NCI-H187 (cell line): ENCODE data around the gene IFITM1.
"Not testable (repeated sequence)": the region's sequence is repeated elsewhere in the genome, so short reads cannot be mapped to it uniquely, and the experiment has no call there.

Experiments
- DNase-seq, 2 experiments: peaks; one replicate each; lab custom pipeline; 2025; lab: John Stamatoyannopoulos, UW

The IFITM1 gene

DNA sequence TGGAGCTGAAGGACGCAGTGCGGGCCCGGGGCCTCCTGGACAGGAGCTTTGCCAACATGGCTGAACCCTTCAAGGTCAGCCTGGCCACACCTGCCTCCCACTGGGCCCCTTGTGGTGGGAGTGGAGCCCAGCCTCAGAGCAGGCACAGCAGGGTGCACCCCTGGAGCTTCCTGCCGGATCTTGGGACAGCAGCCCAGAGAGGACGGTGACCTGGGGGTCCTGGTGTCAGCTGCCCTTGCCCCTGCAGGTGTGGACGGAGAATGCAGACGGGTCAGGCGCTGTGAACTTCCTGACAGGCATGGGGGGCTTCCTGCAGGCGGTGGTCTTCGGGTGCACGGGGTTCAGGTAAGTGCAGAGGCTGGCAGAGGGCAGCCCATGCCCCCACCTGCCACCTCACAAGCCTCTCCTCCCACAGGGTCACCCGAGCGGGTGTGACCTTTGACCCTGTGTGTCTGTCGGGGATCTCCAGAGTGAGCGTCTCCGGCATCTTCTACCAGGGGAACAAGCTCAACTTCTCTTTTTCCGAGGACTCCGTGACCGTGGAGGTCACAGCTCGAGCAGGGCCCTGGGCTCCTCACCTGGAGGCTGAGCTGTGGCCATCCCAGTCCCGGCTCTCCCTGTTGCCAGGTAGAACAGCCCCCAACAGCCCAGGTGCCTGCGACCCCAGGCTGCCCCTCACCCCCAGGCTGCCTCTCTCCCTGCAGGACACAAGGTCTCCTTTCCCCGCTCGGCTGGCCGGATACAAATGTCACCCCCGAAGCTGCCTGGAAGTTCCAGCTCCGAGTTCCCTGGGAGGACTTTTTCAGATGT is 19.8 kb upstream of the IFITM1 start:
- no peak for DNase-seq

DNA sequence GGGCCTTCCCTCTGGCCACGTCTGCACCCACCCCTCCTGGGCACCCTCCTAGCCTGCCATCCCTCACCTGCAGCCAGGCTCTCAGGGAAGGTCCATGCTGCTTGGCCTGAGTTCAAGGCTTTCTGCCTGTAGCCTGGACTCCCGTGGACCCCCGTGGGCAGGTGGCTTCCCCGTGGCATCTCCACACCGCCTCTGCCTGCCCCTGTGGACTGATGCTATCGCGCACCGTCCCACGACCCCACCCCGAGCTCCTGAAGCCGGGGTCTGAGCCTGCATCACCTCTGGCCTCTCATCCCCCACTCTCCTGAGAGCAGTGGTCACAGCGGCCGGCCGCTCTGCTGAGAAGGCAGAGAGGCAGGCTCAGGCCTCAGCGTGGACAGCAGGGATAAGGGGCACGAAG is 19.1 kb upstream of the IFITM1 start:
- DNase-seq = no peak

DNA sequence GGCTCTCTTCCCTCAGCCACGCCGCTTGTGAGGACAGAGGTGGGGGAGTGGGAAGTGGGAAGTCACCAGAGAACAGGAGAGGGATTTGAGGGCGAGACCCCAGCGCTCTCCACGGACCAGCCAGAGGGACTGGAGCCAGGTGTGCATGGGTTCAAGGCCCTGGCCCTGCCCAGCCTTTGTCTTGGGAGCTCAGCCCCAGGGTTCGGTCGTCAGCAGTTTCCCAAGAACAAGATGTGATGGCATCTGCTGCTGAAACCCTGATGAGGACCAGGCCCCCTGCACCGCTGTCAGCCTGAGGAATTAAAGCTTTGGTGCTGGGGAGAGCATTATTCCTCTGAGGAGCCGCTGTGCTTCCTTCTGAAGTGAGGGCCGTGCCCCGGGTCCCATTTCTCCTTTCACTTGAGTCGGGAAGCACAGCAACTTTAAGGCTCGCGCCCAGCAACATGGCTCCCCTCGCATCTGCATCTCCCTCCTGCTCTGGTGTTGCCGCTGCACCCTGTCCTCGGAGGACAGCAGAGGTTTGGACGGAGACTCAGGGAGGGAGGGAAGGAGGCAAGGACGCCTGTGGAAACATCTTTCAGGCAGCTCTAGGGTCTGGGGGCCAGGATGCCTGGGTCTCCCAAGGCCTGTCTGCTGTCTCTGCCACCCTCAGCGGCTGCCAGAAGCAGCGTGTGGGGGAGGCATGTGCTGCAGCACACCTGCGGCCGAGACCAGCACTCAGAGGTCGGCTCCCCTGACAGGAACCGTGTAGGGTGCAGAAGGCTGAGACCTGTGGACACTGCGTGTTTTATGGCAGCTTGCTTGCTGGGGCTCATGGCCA is 18.3 kb upstream of the IFITM1 start:
- no peak for DNase-seq

DNA sequence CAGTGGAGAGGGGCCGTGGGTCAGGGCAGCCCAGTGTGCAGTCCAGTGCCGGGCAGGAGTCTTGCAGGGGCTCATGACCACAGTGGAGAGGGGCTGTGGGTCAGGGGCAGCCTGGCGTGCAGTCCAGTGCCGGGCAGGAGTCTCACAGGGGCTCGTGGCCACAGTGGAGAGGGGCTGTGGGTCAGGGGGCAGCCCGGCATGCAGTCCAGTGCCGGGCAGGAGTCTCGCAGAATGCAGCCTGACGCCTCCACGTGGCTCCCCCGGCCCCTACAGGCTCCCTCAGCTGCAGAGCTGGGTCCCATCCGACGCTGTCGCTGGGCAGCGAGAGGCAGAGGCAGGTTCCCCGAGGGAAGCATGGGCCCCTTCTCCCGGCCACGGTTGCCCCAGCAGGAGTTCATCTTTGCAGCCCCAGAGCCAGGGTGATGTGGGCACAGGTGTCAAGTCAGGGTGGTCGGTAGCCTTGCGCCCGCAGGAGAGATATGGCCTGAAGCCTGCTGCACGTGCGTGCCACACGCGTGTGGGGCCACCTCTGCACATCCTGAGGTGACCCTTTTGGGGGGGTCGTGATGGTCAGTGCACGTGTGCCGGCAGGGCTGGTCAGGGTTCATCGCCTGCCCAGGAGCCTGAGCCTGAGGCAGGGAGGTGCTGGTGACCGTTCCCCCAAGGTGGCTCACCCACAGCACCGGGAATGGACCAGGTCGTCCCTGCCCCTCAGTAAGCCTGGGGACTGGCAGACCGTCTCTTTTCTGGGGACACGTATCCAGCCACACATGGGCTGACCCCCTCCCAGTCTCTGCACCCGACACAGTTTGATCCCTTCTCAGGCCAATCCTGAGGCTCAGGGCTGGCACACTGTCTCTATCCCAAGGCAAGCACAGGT is 17.4 kb upstream of the IFITM1 start:
- no peak for DNase-seq

DNA sequence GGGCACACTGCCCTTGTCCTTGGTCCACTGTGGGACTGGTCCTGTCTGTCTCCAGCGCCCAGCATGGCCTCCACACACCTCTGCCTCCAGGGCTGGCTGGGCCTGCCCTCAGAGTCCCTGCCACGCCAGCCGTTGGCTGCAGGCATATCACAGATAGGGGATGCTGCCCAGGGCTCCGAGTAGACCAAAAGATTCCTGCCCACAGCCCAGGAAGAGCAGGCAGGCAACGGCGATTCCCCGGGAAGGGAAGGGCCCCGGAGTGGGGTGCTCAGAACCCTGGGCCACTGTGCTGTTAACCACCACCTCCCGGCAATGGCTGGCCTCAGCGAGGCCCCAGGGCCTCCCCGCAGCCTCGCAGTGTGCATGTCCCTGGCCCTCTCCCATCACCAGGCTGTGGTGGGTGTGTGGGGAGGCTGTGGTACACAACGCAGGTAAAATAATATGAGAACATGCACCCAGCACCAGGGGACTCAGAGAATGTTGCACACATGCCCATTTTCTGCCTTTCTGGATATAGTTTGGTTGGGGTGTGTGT is 16.7 kb upstream of the IFITM1 start:
- DNase-seq = no peak

DNA sequence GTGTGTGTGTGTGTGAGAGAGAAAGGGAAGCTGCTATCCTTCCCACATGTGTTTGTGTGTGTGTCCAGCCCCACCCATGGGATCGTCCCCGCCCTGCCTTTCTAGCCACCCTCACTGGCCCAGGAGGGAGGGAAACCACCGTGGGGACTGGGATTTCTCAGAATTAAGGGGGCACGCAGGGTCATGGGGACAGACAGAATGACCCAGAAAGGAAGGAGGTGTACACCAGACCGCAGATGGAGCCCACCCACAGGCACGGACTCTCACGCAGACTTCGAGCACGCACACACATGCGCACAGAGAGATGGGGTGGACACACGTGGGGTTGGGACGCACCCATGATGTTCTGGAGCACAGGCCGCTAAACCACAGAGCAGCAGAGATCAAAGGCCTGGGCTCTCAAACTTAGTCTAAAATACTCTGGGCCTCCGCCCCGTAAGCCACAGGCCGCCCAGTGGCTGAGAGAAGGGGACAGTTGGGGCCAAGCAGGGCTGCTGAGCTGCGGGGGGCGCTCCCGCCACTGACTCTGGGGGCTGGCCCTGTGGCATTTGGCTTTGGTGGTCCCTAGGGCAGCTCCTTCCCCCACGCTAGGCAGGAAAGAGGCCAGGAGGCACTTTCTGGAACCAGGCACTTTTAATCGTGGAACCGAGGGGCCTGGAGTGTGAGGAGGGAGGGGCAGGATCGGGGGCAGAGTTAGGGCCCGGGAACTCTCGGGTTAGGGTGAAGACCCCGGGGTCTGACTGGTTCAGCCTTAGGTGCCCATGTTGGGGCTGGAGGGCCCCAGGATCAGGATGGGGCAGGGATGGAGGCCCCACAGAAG is 16.0 kb upstream of the IFITM1 start:
- no peak for DNase-seq

DNA sequence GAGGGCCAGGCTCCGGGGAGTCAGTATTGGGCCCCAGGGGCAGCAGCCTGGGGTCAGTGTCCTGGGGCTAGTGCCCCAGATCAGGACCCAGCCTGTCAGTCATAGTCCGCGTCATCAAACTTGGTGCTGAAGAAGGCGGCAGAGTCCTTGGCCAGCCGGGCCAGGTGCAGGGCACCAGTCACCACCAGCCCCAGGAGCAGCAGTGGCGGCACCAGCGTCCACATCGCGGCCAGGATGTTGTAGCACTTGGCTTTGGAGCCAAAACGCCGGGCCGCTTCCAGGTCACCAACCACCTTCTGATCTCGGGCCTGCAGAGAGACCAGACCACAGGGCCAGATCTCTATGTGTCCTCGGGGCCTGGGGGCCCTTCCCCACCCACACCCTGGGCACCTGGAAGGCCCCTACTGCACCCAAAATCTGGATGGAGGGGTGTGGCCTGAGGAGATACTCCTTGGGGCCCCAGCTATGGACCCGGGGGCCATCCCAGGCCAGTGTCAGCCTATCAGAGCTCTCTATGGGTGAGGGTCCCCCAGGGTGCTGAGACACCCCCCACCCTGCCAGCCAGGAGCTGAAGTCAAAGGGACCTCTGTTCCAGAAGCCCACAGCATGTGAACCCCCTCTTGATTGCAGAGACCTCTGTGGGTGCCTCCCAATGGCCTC is 15.3 kb upstream of the IFITM1 start:
- DNase-seq = no peak

DNA sequence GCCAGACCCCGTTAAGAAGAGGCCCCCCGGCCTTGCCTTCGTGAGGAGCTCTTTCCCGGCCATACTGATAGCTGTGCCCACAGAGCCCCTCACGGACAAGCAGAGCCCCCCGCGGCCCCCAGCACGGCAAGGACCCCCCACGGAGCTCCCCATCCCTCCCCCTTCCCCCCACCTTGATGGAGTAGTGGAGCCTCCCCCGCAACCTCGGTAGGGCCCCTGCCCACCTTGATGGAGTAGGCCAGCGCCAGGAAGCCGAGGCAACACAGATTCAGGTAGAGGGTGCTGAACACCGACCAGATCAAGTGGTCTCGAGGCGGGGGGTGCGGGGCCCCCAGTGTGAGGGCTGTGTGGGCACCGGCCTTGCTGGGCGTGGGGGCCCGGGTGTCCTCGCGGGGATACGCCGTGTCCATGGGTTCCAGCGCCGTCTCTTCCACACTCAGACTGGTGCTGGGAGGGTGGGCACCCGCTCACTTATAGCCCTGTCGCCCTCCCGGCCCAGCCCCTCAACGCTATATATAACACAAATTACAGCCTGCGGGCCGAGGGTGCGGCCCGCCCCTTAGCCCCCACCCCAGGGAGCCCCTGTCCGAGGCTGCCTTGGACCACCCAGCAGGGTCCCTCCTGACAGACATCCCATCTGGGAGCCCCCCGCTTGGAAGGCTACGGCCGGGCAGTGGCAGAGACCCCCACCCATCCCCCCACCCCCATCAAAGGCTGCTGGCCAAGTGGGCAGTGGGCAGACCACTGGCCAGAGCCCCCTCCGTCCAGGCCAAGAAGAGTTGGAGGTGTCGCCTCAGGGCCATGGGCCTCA is 14.6 kb upstream of the IFITM1 start, which contains the start of gene IFITM5:
Gene IFITM5, minus strand, starts transcription at position 446 of the 811 bp plus-strand sequence. Its CDS starts 36 bp downstream, at position 410.
- DNase-seq = no peak

DNA sequence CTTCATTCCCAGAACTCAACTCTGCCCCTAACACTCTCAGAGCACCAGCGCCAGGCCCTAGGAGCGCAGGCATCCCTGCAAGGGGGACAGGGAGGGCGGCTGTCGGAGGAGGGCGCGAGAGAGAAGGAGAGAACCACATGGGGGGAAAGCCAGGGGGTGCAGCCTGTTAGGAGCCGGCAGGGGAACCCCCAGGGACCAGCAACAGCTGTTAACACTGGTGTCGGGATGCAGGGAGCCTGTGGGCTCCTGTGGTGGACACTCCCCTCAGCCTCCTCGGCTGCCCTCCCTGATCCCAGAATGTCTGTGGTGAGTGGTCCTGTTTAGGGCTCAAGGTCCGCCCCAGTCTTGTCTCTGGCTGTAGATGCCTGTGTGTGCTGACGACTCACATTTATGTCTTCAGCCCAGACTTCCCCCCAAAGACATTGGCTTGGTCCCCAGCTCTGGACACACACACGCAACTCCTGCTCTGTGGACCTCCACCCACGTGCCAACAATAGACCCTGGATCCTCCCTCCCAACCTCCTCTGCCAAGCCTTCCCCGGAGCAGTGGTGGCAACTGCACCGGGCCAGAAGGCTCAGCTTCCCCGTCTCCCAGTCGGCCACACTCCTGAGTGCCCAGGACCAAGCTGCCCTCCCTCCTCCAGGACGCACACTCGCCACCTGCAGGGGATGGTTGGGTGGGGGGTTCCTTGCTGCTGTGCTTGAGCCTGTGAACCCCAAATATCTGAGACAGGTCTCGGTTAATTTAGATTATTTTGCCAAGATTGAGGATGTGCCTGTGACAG is 13.7 kb upstream of the IFITM1 start:
- no peak for DNase-seq

DNA sequence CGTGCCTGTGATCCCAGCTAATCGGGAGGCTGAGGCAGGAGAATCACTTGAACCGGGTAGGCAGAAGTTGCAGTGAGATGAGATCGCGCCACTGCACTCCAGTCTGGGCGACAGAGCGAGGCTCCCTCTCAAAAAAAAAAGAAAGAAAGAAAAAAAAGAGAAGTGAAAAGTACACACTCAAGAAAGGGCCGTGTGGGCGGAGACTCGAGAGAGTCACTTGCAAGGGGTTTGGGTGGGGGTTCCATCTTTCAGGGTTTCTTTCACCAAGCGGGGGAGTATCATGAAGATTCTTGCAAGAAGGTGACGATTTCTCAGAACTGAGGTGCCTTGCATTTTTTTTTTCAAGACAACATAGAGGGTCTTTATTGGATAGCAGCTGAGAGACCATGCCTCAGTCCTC is 10.5 kb upstream of the IFITM1 start:
- DNase-seq = no peak

DNA sequence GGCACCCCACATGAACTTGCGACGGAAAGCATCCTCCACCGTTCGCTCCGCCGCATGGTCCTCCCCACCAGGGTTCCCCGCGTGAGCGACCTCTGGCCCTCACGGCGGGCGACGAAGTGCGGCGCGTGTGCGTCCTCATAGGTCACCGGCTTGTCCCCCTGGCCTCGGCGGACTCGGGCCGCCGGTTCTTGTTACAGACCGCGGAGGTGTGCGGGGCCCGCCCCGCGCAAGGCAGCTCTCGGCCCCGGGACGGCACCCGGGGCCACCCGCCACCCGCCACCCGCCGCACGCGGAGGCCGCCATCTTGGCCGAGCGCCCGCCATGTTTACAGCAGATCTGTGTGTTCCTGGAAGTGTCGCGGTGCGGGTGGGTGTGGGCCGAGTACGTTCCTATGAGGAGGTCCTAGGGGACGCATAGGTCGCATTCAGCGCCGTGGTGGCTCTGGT is 9.8 kb upstream of the IFITM1 start:
- no peak for DNase-seq

DNA sequence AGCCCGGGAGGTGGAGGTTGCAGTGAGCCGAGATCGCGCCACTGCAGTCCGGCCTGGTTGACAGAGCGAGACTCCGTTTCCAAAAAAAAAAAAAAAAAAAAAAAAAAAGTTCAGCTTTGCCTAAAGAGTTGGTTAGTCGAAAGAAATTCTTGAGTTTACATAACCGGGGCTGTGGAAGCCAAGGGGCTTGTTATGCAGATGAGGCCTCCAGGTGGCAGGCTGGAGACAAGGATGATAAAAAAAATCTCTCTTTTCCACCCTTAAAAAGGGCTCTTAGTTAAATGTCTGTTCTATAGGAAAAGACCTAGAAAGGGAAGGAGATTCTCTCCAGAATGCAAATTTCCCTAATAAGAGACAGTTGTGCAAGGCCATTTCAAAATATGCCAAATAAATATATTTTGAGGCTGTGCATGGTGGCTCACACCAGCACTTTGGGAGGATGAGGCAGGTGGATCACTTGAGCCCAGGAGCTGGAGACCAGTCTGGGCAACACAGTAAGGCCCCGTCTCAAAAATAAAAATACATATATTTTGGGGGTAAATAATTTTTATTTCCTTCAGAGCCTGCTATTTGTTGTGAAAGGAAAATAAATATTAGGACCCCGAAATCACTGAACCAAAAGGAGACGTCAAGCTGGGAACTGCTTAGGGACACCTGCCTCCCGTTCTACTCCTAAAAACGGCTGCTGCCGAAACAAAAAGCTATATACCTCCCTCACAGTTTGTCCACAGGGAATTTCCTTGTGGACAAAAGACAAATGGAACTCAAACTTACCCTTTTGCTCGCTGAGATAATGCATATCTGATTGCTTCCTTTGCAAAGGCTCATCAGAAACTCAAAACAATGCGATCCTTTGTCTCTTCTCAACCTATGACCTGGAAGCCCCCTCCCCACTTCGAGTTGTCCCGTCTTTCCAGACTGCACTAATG is 8.7 kb upstream of the IFITM1 start:
- no peak for DNase-seq

DNA sequence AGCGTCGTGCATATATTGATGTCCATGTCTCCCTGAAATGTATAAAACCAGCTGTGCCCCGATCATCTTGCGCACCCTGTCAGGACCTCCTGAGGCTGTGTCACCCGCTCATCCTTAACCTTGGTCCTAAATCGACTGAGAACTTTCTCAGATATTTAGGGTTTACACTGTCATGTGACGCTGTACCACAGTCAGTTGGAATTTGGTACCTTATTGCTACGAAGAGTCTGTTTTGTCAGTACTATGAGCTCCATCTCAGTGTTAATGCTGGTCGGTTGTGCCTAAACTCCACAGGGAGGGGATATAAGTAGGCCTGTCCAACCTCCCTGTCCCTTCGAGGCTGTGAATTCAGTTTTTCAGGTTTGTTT is 8.0 kb upstream of the IFITM1 start:
- no peak for DNase-seq

DNA sequence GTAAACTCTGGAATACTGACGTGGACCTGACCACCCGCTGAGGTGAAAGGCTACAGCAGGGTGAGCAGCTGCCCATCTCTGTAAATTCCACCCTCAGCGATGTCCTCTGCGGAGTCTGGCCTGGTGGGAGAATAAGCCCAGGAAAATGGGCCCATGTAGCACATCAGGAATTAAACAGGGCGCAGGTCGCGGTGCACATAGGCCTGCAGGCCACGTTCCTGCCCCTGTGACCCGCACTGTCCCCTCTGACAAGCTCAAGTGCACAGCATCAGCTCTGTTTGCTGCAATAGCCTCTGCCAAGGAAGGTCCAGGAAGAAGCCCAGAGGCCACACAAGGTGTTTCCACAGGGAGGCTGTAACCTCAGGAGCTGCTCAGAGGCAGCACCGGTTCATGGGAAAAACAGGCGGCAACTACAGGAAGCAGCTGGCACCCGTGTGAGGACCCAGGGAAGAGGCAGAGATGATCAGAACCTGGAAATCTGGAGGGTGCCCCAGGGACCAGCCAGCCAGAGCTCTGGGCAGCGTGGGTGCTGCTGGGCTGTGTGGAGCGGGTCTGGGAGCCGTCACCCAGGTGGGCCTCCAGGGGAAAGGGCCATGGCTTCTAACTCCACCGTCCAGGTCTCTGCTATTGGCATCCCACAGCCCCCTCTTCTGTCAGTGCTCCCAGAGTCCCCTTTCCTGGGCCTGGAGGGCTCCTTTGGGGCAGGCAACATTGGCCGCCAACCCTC is 7.0 kb upstream of the IFITM1 start:
- no peak for DNase-seq

DNA sequence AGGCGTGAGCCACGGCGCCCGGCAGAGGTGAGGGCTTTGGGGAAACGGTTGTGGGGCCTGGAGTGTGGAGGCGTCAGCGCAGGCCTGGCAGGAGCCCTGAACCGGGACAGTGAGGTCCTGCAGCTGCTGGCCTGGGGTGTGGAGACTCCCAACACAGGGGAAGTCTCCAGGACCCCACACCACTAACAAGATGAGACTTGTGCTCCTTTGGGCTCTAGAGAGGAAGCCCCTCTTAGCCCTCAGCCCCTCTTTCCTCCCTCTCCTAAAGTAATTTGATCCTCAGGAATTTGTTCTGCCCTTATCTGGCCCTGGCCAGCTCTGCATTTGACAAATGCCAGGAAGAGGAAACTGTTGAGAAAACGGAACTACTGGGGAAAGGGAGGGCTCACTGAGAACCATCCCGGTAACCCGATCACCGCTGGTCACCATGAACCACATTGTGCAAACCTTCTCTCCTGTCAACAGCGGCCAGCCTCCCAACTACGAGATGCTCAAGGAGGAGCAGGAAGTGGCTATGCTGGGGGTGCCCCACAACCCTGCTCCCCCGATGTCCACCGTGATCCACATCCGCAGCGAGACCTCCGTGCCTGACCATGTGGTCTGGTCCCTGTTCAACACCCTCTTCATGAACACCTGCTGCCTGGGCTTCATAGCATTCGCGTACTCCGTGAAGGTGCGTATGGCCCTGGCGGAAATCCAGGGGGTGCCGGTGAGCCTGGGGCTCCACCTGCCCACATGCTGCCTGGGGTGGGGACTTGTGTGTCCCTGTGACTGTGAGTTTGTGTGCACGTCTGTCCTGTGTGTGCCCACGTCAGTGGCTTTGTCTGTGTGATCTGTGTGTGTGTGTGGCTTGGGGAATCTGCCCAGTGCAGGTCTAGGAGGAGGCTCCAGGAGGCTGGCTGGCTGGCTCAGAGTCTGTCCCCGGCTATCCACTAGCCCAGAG is 5.8 kb upstream of the IFITM1 start, which contains the start of gene IFITM2:
Gene IFITM2, plus strand, starts transcription at position 51 of the 943 bp plus-strand sequence. Its CDS starts 377 bp downstream, at position 428.
- not testable (repeated sequence) for DNase-seq
